GM19395 (cell line): ENCODE data around the gene GTF2H3.

Experiments
- ATAC-seq: cut with Tn5 transposase; IDR thresholded peaks from one replicate; pipeline ENCODE4 v1.9.1; 2021; ENCODE audit warnings: mild to moderate bottlenecking, moderate library complexity; ENCODE audit not compliant: unreplicated experiment

The GTF2H3 gene

GRCh38 chr12:123643911-123644310 is 10.3 kb downstream of the GTF2H3 start:
- no peak for ATAC-seq

- ATAC-seq = no peak
Observed at GRCh38 chr12:123645380-123645779, 11.8 kb downstream of the GTF2H3 start.

DNA sequence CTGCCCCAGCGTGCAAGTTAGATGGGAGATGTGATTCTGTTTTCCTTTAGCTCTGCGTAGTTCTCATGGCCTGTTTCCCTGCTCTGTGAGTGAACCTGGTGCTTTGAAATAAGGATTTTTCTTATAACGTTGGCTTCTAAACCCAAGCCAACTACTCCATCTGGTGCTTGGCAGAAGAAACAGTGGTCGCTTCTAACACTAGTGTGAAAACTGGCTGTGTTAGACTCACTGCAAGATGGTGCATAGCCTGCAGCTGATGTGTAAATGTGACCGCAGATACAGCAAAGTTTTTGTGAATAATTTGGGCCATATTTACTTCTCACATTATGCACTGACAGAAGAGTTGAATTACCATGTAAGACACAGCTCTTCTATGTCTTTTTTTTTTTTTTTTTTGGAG is 12.2 kb downstream of the GTF2H3 start:
- no peak for ATAC-seq

DNA sequence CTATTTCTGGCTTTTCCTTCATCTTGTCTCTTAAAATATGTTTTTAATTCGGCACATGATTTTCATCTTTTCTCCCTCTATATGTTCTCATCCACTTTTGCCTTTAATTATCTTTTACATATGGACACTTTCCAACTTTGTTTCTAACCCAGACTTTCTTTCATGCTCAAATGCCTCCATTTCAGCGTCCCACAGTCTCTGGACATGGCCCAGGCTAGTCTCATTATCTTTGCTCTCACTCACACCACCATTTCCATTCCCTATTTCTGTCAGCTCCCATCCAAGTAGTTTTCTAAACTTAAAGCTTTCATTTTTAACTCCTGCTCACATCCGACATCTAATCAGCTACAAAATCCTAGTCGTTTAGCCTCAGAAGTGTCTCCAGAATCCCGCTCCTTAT is 14.8 kb downstream of the GTF2H3 start:
- no peak for ATAC-seq

- ATAC-seq = no peak
Observed at GRCh38 chr12:123654129-123654701, 20.6 kb downstream of the GTF2H3 start.

DNA sequence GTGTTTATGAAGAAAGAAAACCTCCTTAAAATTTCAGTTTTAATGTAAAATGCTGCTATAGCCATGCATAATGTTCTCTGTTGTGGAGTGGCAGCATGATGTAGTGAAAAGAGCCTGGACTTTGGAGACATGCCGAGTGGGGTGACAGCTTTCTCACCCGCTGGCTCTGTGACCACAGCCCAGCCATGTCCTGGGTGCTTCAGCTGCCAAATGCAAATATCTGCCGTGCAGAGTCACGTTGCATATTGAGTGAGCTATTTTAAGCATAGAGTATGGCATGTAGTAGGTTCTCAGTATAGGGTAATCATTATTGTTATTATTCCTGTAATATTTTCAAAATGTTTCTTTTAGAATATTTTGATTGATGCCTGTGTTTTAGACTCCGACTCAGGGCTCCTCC is 21.8 kb downstream of the GTF2H3 start:
- peak; percentile 83 for ATAC-seq

DNA sequence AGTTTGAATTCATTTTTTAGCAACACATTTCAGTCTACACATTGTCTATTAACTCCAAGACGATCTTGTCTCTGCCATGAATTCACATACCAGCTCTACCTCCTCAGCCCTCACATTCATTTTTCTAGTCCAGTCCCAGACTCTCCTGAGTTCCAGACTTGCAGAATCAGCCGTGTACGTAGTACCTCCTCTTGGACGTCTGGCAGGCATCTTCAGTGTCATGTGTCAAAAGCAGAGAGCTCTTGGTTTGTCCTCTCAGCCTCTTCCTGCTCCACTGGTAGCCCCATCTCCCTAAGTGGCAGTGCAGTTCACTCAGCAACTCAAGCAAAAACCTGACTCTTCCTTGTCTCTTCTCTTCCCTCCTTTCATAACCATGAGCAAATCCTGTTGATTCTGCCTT is 22.8 kb downstream of the GTF2H3 start:
- no peak for ATAC-seq

GRCh38 chr12:123657211-123657610 is 23.6 kb downstream of the GTF2H3 start:
- ATAC-seq = no peak

DNA sequence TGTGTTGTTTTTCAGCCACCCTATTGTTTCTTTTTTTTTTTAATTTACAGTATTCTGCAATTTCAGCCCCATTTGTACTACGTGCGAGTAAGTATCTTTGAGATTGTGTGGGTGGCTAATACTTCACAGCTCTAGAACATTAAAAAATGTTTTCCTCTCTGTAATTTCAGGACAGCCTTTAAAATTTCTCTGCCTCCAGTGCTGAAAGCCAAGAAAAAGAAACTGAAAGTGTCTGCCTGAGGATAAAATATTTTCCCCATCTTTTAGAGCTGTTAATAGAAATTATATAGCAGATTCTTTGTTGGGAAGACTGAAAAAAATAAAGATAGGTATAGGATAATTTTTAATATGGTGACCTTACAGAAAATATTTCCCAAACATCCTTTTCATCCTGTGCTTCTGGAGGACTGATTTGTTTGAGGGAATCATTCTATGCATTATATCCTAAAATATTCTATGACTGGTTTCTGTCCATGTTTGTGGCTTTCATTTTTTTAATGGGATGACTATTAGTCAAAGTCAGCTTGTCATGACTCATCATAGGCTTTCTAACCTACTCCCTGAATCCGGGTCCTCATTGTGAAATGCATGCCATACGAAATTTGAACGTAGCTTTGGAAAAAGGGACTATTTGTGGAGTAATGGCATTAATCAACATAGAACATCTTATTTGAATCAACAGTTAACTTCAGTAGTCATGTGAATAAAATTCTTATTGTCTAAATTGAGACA is 26.5 kb downstream of the GTF2H3 start:
- ATAC-seq = no peak

- ATAC-seq = no peak
Observed at GRCh38 chr12:123667771-123668170, 34.1 kb downstream of the GTF2H3 start.

- peak; percentile 100 for ATAC-seq
Observed at GRCh38 chr12:123670882-123671728, 37.5 kb downstream of the GTF2H3 start, which contains the start of gene TCTN2. Gene TCTN2 (plus strand): TSS chr12:123671113. CDS start chr12:123671241, 128 bp downstream.

- ATAC-seq = no peak
Observed at GRCh38 chr12:123671876-123672275, 38.2 kb downstream of the GTF2H3 start.

- ATAC-seq = no peak
Observed at GRCh38 chr12:123675436-123675835, 41.8 kb downstream of the GTF2H3 start.

GRCh38 chr12:123676616-123677320 is 43.1 kb downstream of the GTF2H3 start:
- no peak for ATAC-seq

GRCh38 chr12:123678981-123679380 is 45.4 kb downstream of the GTF2H3 start:
- ATAC-seq = no peak

DNA sequence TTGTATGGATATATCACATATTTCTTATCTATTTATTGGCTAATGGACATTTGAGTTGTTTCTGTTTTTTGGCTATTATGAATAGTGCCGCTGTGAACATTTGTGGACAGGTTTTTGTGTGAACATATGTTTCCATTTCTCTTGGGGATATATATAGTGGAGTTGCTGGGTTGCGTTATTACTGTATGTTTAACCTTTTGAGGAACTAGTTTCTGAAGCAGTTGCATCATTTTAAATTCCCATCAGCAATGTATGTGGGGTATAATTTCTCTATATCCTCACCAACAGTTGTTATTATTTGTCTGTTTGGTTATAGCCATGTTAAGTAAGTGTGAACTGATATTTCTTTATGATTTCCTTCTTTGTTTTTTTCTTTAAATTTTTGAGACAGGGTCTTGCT is 48.0 kb downstream of the GTF2H3 start:
- peak; percentile 62 for ATAC-seq

DNA sequence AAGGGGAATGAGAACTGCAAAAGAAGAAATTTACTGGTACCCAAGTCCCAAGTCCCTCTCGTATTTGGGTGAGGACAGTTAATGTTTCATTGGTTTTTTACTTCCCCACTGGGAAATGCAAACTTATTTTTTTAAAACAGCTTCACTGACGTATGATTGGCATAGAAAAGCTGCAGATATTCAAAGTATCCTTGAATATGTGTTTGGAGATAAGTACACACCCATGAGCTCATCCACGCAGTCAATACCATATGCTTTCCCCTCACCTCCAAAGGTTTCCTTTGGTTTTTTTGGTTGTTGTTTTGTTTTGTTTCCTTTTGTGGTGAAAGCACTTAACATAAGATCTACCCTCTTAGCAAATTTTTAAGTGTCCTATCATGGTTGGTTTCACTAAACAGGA is 50.3 kb downstream of the GTF2H3 start:
- no peak for ATAC-seq

DNA sequence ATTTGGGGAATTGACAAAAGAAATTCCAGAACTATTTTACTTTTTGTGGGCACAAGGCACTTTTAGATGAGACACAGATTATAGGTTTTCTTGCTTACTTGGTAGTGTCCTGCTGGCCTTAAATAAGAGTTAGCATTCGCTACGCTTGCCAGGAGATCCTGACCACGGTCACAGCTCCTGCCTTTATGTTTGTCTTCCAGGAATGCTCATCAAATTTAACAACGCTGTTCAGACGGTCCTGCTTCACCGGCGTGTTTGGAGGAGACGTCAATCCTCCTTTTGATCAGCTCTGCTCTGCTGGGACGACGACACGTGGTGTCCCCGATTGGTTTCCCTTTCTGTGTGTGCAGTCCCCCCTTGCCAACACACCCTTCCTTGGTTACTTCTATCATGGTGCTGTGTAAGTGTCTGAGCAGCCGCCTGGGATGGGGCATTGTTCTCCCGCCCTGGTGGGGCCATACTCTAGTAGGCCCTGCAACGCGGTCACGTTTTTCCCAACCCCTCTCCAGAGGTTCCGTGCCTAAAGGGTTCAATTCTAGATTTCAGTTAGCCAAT is 53.1 kb downstream of the GTF2H3 start:
- ATAC-seq = no peak

DNA sequence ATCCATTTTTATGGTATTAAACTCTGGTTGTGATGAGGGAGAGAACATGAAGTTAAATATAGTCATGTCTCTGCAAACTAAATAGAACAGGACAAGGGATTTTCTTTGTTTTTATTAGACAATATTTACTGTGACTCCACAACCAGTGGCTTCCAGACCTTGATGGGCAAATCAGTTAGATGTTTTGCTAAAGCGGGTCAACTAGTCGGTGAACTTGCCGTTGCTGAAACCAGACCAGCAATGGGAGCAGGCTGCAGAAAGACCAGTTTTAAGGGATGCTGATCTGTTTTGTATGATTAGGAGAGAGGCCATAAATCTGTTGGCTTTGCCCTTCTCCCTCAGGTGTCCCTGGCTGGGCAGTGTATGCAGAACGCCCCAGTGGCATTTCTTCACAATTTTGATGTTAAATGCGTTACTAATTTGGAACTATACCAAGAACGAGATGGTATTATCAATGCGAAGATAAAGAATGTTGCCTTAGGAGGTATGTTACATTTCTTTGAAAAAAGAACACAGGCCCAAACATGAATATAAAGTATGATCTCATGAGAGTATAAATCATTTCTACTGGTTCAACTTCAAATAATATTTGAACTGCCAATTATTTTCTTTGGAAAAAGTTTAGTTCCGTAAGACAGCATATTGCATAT is 56.7 kb downstream of the GTF2H3 start:
- ATAC-seq = no peak

GRCh38 chr12:123696207-123696606 is 62.6 kb downstream of the GTF2H3 start:
- no peak for ATAC-seq
